K562 (cell line): ENCODE measurements around the gene ATOH1.

Source experiments
- HNRNPLL ChIP-seq: fragments of 200-400 bp; formaldehyde crosslinking; IDR thresholded peaks from 2 replicates; pipeline ENCODE4 v1.6.1; 2017; ENCODE audit warnings: low read length, low read depth, mild to moderate bottlenecking; ENCODE audit not compliant: poor library complexity, severe bottlenecking
- JUN ChIP-seq, 2 experiments: sonication (generic) in 1 of 2; formaldehyde crosslinking in 1 of 2; IDR thresholded peaks; 2 replicates each; pipeline versions ENCODE4 v1.6.1 to v1.8.0; 2012 to 2022; ENCODE audit warnings: borderline replicate concordance in 2 of 2, mild to moderate bottlenecking in 2 of 2, improper control_type of control experiment in 1 of 2, low read depth in 1 of 2, low read length in 1 of 2, missing genetic modification reagents in 1 of 2
- NRF1 ChIP-seq, 2 experiments: fragments of 450-650 bp; IDR thresholded peaks in 1 of 2; conservative IDR thresholded peaks in 1 of 2; 2 replicates each; pipeline ENCODE4 v1.6.1; 2014; ENCODE audit warnings: mild to moderate bottlenecking in 2 of 2
- TF ChIP-seq, protein P1 (sequence below), 2 experiments: IDR thresholded peaks; 2 replicates each; pipeline ENCODE4 v1.6.1; 2012; ENCODE audit warnings: improper control_type of control experiment in 2 of 2, low read depth in 2 of 2, low read length in 2 of 2, borderline replicate concordance in 1 of 2
- TF ChIP-seq, protein P2 (sequence below), 2 experiments: fragments of 450-650 bp; formaldehyde crosslinking in 1 of 2; IDR thresholded peaks; 2 replicates each; pipeline versions ENCODE4 v1.4.0 to v1.6.1; 2014 to 2020; ENCODE audit warnings: mild to moderate bottlenecking in 2 of 2, borderline replicate concordance in 1 of 2, low read depth in 1 of 2

DNA sequence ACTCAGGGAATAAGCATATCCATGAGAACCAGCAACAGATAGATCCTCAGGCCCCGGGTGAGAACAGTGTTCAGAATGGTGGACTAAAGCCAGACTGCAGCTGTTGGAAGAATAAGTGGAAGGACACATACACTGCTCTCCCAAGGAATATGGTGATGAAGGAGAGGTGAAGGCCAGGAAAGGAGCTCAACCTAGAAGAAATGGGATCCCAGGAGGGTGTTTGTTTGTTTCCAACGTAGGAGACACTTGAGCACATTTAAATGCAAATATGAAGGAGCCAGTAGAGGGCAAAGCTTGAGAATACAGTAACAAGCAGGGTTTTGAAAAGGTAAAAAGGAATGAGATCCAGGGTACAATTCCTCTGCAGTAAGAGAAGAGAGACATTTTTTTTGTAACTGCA, 42.4 kb upstream of the ATOH1 start:
- TF ChIP-seq, protein P1, sequence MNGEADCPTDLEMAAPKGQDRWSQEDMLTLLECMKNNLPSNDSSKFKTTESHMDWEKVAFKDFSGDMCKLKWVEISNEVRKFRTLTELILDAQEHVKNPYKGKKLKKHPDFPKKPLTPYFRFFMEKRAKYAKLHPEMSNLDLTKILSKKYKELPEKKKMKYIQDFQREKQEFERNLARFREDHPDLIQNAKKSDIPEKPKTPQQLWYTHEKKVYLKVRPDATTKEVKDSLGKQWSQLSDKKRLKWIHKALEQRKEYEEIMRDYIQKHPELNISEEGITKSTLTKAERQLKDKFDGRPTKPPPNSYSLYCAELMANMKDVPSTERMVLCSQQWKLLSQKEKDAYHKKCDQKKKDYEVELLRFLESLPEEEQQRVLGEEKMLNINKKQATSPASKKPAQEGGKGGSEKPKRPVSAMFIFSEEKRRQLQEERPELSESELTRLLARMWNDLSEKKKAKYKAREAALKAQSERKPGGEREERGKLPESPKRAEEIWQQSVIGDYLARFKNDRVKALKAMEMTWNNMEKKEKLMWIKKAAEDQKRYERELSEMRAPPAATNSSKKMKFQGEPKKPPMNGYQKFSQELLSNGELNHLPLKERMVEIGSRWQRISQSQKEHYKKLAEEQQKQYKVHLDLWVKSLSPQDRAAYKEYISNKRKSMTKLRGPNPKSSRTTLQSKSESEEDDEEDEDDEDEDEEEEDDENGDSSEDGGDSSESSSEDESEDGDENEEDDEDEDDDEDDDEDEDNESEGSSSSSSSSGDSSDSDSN (IDR thresholded peaks at IDR 0.05; ENCODE audit: borderline replicate concordance in 1 of 2, low read depth in 2 of 2, low read length in 2 of 2) = no peak
- TF ChIP-seq, protein P2, sequence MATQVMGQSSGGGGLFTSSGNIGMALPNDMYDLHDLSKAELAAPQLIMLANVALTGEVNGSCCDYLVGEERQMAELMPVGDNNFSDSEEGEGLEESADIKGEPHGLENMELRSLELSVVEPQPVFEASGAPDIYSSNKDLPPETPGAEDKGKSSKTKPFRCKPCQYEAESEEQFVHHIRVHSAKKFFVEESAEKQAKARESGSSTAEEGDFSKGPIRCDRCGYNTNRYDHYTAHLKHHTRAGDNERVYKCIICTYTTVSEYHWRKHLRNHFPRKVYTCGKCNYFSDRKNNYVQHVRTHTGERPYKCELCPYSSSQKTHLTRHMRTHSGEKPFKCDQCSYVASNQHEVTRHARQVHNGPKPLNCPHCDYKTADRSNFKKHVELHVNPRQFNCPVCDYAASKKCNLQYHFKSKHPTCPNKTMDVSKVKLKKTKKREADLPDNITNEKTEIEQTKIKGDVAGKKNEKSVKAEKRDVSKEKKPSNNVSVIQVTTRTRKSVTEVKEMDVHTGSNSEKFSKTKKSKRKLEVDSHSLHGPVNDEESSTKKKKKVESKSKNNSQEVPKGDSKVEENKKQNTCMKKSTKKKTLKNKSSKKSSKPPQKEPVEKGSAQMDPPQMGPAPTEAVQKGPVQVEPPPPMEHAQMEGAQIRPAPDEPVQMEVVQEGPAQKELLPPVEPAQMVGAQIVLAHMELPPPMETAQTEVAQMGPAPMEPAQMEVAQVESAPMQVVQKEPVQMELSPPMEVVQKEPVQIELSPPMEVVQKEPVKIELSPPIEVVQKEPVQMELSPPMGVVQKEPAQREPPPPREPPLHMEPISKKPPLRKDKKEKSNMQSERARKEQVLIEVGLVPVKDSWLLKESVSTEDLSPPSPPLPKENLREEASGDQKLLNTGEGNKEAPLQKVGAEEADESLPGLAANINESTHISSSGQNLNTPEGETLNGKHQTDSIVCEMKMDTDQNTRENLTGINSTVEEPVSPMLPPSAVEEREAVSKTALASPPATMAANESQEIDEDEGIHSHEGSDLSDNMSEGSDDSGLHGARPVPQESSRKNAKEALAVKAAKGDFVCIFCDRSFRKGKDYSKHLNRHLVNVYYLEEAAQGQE (IDR thresholded peaks at IDR 0.05; ENCODE audit: borderline replicate concordance) = no peak
- TF ChIP-seq, protein P2 (CRISPR knock-in tag; IDR thresholded peaks at IDR 0.05; ENCODE audit: low read depth) = no peak
- TF ChIP-seq HNRNPLL = no peak
- TF ChIP-seq JUN (IDR thresholded peaks at IDR 0.05; ENCODE audit: borderline replicate concordance, low read depth, low read length) = no peak
- no peak for TF ChIP-seq JUN (CRISPR knock-in tag; IDR thresholded peaks at IDR 0.05; ENCODE audit: borderline replicate concordance)
- no peak for TF ChIP-seq NRF1 (conservative IDR thresholded peaks at IDR 0.05 in 1 of 2, IDR thresholded peaks at IDR 0.05 in 1 of 2)
